Mammary epithelial cell (primary cell): ENCODE results near the gene C1orf174.

Source experiments
- CTCF ChIP-seq, 2 donors: IDR thresholded peaks in 1 of 2; conservative IDR thresholded peaks in 1 of 2; 2 replicates each; pipeline ENCODE4 v1.5.1; 2011 to 2012; ENCODE audit warnings: inconsistent platforms in 2 of 2, low read length in 2 of 2, mild to moderate bottlenecking in 2 of 2, control low read depth in 1 of 2, low read depth in 1 of 2; ENCODE audit not compliant: insufficient read depth in 1 of 2; ENCODE audit errors: extremely low read depth in 1 of 2
- EZH2 ChIP-seq: IDR thresholded peaks from 2 replicates; pipeline ENCODE4 v1.6.1; 2012; ENCODE audit warnings: low read length, inconsistent platforms, borderline replicate concordance

- TF ChIP-seq CTCF (conservative IDR thresholded peaks at IDR 0.05 in 1 of 2, IDR thresholded peaks at IDR 0.05 in 1 of 2; ENCODE audit: extremely low read depth in 1 of 2, insufficient read depth in 1 of 2, low read depth in 1 of 2, low read length in 2 of 2) = no peak
- no peak for TF ChIP-seq EZH2
Measured at GRCh38 chr1:3905953-3906671, 6.0 kb upstream of the C1orf174 start.
